ENCODE measurements around the gene MARCO.
"Not testable (repeated sequence)": the region's sequence is repeated elsewhere in the genome, so short reads cannot be mapped to it uniquely, and the experiment has no call there.

Gene MARCO

DNA sequence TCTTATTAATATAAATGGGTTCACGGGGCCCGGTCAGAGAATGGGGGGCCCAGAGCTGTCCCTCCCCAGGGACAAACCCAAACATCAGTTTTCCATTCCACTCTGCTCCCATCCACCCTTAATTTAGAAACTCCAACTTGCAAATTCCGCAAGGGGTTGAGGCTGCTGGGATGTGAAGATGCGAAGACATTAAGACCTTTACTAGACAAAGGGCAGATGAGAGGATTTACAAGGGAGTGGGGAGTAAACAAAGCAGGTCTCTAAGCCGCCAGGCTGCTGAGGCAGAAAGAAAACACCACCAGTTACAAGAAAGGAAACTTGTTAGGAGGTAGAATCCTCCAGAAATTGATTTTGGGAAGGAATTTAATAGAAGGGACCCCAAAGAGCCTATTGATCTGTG lies 33.1 kb downstream of the MARCO start:
- no peak for DNase-seq

DNA sequence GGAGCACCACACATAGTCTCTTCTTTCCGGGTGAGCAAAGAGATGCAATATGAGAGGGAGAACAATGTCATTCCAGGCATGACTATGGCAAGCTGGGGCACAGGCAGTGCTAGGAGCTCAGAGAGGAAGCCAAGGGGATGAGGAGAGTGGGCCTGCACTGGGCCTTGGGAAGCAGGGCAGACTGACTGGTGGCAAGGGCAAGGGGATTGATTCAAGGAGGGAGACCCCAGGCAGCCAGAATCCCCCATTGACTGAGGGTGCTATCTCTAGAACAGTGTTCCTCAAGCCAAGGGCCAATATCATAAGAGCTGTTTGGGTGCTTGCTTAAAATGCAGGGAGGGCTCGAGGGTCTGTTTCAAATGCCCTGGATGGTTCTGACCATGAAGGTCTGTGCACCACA lies 36.1 kb downstream of the MARCO start:
- DNase-seq, result no peak

DNA sequence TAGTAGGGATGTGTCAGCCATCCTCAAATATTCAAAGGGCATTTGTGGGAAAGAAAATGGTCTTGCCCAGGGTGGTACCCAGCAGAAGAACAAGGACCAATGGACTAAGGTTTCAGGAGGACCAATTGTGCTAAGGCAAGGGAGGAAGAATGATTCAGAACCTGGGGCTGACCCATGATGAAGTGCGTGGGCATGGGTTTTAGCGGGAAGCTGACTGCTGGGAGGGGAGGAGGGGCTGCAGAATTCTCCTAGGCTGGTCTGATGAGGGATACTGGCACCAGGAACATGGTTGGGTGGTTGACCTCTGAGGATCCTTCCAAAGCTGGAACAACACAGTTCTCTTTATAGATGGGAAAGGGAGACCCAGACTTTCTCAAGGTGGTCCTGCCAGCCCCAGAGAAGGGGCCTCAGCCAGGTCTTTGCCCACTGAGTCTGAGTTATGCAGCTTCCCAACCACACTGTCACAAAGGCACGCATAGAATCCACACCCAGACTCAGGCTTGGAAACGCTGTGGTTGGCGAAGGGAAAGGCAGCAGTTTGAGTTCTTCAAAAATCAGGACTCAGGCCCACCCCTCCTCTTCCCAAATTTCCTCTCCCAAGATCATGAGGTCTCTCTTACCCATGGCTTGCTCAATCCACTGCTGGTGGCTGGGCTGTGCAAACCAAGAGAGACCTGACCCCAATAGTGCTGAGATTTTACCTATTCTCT lies 37.3 kb downstream of the MARCO start:
- DNase-seq, result no peak

DNA sequence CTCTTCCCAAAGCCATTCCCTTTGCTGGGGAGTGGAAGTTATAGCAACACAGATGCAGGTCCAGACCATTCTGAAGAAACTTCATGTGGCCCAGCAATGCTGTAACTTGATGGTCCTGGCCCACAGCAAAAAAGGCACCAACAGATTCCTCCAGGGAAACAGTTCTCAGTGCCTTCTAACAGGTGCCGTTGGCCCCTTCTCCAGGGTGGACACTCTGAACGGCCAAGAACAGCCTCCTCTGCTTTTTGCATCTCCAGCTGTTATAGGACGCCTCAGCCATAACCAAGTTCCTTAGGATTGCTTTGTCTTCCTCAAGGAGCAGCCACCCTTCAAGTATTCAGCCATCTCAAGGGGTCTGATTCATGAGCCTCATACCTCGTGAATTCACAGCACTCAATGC lies 38.0 kb downstream of the MARCO start:
- DNase-seq, result no peak

DNA sequence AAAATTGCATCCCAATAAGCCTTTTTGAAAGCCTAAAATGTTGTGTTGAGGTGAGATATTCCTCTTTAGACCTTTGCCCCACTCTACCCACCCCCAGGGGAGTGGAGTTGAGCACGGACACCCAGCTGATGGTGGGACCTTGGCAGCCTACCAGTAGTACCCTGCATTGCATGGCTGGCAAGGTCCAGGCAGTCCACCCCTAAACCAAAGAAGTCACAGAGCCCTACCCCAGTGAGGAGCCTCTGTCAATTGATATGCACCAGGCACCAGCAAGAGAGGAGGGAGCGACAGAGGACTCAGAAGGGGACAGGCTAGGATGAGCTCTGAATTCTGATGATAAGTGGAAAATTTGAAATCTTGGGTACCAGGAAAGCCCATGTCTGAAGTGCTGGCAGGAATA lies 38.6 kb downstream of the MARCO start:
- no peak for DNase-seq

DNA sequence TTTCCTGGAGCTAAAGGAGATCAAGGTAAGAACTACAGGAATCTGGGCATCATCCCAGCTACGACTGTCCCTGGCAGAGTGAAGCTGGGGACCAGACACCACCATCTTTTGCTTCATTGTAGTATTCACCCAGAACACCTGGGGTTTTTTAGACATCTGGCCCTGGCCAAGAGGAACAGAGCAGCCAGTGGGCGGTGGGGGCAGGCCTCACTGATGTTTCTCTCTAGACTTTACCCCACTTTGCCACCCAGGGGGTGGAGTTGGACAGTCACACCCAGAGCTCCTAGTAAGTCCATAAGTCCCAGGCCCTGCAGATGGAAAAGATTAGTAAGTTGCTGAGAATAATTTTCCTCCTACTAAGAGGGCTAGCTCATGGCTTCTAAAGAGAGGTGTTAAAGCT lies 39.6 kb downstream of the MARCO start:
- DNase-seq, result no peak

DNA sequence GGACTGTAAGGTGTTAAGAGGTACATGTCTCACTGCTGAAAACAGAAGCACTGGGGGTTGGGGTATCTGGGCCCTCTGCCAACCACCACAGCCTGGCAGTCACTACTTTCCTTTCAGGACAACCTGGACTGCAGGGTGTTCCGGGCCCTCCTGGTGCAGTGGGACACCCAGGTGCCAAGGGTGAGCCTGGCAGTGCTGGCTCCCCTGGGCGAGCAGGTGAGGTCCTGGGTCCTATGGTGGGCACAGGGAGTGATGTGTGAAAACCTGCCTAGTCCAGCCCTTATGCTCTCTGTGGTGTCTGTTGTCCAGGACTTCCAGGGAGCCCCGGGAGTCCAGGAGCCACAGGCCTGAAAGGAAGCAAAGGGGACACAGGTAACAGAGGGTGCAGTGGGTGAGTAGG lies 40.0 kb downstream of the MARCO start:
- no peak for DNase-seq

DNA sequence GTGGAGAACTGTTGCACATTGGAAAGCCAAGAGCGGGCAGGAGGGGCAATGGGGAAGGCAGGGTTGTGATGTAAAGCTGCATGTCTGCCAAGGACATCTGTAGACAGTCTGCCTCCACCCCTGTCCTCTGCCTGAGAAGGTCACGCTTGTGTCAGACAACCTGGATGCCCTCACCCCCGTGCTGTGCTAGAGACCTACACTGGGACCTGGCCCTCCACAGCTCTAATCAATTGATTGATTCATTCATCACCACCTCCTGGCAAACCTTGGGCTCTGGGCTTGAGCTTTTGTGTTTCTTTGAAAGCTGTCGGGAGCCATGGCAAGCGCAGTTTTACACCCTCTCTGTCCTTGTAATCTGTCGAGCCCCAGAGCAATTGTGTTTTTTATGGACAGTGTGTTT lies 41.1 kb downstream of the MARCO start:
- no peak for DNase-seq

DNA sequence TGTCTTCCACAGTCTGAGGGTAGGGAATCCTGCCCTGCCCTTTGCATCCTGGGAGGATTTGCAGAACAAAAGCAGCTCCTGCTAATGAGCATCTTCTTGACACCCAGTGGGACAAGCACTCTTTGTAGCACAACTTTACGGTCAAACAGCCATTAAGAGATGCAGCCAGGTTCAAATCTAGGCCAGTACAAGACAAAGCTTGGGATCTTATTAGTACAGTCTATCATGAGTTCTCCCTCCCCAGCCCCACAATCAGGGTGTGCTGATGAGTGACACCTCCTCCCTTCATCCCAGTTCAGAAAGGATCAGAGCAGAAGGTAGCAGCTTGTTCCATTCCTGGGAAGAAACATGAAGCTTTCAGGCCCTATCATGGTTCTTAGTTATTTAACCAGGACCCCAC lies 41.9 kb downstream of the MARCO start:
- no peak for DNase-seq

DNA sequence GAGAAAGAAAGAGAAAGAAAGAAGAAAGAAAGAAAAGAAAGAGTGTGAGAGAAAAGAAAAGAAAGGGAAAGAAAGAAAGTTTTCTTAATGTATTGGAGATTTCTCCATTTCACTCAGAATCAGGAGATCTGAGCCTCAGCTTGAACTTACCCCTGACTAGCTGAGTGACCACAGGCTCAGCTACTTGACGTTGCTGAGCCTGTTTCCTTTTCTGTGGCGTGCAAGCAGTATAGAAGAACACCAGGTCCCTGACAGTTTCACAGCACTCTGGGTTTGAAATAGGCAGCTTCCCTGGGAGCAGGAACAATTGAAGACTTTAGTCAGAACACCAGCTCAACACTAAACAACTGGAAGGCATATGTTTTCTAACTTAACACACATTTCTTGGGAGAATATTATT lies 44.7 kb downstream of the MARCO start:
- DNase-seq, result no peak

DNA sequence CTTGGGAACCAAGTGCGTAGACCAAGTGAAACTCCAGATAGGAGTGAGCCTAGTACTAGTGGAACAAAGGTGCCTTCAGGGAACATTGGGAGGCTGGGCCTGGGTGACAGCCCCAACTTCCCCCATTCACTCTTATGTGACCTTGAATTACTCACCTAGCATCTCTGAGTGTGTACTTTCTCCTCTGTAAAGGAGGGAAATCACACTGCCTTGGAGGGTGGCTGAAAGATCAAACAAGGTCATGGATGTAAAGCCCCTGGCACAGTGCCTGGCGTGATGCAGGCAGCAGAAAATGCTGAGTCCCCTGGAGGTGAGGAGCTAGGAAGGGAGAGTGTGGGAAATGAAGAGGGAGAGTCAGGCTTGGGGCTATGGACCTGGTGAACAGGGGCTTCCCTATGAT lies 45.9 kb downstream of the MARCO start:
- DNase-seq, result no peak

DNA sequence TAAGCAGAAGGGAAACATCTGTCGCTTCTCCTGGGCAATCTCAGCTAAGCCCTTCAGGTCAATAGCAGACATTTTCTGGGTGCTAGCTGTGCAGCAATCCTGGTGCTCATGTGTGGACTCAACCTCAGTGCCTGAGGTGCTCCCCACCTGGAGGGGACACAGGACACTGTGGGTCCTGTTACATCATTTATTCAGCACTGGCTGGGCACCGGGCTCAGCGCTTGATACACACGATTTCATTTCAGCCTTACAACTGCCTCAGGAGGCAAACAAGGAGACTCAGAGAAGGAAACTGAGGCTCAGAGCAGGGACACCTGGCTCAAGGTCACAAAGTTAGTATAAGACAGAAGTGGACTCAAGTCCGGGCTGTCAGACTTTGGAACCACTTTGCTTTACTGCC lies 46.7 kb downstream of the MARCO start:
- DNase-seq, result no peak

DNA sequence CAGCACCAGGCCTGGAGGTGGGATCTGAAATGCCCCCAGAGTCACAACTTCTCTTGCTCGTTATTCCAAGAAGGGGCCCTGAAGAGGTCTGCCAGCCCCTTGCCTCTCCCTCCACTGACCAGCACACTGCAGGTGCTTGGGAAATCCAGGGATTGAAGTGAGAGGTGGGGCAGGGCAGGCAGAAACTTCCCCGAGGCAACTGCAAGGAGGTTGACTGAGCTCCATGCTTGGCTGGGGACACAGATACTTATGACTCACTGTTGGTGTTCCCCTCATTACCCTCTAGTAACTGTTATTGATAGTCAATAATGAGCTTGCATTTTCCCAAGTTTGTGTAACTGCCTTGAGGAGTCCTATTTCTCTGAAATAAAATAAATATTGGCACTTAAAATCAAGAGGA lies 47.5 kb downstream of the MARCO start:
- DNase-seq, result no peak

DNA sequence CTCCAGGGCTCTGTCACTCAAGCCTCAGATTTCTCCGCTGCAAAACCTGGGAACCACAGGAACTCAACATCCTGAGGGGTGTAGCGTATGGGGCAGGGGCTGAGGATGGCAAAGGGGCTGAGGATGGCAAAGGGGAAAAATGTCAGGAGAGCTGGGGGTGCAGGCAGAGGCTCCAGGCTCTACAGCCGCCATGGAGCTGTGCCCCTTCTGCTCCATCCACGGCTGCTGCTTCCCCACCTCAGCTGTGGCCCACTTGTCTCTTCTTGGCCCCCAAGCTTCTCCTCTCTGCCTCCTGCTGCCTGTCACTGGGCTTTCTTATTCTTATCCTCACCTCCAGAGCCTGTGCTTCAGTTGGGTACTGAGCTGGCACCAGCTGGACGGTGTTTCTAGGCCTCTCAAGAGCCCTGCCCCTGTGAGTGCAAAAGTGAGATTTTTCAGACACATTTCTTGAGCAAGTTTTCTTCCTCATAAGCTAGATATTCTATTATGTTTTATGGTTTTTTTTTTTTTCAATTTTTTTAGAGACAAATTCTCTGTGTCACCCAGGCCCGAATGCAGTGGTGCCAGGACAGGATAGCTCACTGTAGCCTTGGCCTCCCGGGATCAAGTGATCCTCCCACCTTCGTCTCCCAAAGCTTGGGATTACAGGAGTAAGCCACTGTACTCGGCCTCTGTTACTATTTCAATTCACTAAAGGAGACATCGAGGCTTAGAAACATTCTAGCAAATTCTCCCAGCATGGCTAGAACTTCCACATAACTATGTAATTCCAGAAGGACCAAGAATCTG lies 49.0 kb downstream of the MARCO start:
- DNase-seq, result no peak

DNA sequence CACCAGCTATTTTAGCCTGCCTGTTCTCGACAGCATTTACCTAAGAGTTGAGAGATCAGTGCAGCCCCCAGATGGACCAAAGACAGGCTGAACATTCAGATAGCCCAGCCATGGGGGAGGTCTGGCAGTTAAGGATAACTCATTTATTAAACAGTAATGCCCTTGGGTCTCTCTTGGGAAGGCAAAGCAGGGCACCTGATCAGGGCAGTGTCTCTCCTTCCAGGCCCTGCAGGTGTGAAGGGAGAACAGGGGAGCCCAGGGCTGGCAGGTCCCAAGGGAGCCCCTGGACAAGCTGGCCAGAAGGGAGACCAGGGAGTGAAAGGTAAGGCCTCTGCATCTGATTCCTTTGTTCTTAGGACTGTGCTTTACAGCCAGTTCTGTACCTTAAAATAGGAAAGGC lies 49.6 kb downstream of the MARCO start:
- DNase-seq, result no peak

DNA sequence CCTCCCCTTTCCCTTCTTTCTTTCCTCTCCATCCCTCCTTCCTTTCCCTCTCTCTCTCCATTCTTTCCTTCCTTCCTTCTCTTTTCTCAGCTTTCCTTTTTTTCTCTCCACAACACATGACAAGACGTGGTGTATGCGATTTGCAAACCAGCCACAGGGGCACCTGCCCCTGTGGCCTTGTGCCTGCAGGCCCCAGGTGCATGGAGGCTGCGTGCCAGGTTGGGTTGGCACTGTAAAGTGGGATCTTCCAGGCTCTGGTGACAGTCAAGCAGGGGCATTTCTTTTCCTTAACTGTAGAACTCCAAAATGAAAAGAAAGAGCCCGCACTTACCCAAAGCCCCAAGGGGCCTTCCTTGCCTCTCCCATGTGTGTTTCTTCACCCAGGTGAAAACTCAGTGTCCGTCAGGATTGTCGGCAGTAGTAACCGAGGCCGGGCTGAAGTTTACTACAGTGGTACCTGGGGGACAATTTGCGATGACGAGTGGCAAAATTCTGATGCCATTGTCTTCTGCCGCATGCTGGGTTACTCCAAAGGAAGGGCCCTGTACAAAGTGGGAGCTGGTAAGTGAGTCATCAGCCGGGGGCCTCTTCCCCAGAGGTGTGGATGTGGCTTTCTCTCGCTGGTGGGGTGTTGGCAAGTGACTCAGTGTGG lies 50.9 kb downstream of the MARCO start:
- DNase-seq, result no peak

DNA sequence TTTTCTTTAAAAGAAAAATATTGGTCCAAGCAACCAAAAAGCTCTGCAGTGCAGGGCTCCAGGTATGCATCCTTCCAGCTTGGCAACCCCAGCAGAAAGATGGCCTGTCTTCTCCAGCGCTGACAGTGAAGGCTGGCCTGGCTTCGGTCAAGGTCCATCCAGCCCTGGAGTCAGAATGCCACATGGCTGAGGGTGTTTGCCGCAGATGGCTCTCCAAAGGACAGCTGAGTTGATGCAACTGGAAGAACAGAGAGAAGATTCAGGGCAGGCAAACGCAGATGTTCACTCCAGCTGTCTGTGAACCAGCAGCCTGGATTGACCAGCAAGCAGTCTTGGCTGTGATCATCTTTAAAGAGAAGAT lies 51.4 kb downstream of the MARCO start:
- no peak for DNase-seq

DNA sequence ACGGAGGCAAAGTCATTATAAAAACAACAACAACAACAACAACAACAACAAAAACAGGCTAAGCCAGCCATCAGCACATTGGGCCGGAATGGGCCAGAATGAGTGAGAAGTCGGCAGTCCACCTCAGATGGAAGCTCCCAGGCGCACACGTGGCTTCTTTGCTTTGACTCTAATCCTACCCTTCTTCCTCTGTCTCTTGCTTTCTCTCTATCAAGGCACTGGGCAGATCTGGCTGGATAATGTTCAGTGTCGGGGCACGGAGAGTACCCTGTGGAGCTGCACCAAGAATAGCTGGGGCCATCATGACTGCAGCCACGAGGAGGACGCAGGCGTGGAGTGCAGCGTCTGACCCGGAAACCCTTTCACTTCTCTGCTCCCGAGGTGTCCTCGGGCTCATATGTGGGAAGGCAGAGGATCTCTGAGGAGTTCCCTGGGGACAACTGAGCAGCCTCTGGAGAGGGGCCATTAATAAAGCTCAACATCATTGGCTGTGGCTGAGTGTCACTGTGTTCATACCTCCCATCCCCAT lies 52.2 kb downstream of the MARCO start:
- no peak for DNase-seq

DNA sequence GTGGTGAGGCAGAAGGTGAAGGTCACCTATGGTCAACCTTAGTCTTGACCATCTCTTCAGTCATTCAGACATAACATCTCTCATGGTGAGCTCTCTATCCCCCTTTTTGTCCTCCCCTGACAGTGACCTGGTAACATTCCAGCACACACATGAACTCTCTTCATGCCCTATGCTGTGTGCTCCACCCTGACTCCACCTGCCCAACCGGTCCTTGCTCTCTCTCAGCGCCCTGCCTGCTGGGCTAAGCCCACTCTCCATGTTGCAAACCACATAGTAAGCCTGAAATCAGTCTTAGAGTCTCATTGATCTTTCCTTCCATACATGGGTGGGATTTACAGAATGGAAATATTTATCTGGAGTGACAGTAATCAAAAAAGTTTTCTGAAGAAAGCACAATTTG lies 52.8 kb downstream of the MARCO start:
- no peak for DNase-seq

DNA sequence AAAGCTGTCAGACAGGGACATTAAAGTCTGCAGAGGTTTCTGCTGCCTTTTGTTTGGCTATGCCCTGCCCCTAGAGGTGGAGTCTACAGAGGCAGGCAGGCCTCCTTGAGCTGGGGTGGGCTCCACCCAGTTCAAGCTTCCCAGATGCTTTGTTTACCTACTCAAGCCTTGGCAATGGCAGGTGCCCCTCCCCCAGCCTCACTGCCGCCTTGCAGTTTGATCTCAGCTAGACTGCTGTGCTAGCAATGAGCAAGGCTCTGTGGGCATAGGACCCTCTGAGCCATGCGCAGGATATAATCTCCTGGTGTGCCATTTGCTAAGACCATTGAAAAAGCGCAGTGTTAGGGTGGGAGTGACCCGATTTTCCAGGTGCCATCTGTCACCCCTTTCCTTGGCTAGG lies 61.9 kb downstream of the MARCO start:
- DNase-seq, result not testable (repeated sequence)

DNA sequence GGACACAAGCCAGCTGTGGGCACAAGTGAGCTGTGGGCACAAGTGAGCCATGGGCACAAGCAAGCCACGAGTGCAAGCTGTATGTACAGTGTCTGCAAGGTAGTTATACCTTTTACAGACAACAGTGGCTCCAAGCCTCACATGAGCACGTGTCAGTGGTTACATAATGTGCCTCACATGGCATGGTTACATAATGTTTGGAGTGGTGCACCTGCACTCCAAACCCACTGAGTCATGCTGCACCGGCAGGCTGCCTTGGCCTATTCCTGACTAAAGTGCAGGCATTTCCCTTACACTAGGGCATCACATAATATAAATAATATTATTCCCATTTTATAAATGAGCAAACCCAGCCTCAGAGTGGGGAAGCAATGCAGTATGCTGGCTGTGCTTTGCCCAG lies 62.6 kb downstream of the MARCO start:
- DNase-seq, result no peak

DNA sequence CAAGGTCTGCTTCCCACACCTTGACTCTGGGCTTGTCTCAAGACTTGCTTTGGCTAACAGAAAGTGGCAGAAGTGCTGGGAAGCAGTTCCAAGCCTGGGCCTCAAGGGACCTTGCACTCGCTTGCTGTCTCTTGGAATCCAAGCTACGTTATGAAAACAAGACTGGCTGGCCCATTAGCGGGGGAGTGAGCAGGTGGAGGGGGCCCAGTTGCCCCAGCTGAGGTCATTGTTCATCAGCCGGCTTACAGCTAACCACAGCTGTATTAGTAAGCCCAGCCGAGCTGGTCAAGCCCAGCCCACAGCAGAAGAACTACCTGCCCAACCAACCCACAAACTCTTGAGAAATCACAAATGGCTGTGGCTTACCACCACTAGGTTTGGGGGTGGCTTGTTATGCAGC lies 63.1 kb downstream of the MARCO start:
- no peak for DNase-seq

DNA sequence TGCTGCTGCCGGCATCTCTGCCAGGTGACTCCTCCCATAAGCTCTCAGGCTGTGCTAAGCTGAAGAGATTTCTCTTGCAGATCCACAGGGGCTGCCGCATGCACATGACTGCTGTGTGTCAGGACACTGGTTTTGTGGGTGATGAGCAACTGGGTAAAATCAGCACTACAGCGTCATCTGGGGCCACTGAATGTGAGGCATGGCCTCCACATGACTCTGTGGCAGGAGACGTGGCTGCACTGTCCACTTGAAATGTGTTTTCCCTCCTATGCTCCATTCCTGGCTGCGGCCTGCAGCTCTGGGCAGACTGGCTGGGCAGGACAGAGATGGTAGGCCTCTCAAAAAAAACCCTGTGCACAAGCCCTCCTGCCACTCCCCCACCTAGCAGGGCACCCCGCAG lies 63.6 kb downstream of the MARCO start:
- DNase-seq, result no peak

DNA sequence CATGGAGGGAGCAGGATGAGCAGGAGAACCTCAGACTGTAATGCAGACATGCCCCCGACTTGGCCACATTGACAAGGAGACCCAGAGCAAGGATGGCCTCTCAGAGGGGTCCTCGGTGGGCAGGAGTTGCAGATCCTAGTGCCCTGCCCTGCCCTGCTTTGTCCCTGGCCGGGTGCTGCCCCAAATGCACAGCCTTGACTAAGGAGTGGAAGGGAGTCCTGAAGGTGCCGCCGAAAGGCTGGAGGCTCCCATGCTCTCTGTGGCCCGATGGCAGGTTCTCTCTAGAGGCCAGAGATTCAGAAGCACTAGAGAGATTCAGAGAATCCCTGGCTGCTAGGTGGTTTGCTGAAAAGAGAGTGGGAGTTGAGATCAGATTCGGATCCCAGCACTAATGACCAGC lies 64.4 kb downstream of the MARCO start:
- no peak for DNase-seq

Measured in NCI-H1436 treated with DMSO at 0.1 percent for 48 hours (cell line).